H1 (cell line): ENCODE data around the gene FA2H. TPM values are rescaled to one million over a fixed set of nuclear protein-coding genes. Genes with fewer than 3 reads are reported as not detected.

Experiments used
- CTCF ChIA-PET: fragments of 300-600 bp; sonication (Branson Sonifier 250); formaldehyde crosslinking; loops from one replicate; lab custom pipeline; 2021; ENCODE audit not compliant: partially characterized antibody; lab: Charles Lee
- POLR2A ChIA-PET: fragments of 300-600 bp; sonication (Branson Sonifier 250); formaldehyde crosslinking; loops from one replicate; lab custom pipeline; 2021; ENCODE audit warnings: inconsistent platforms; ENCODE audit not compliant: partially characterized antibody; lab: Charles Lee
- DNase-seq, 2 experiments: peaks; one replicate each; pipeline versions ENCODE4 v3.0.0 to v3.0.0-alpha.2; 2010 to 2022; ENCODE audit warnings: low spot score in 2 of 2, low read depth in 1 of 2, mixed read lengths in 1 of 2
- FAIRE-seq: peaks from 2 replicates; lab custom pipeline; 2011; peaks lifted over from hg19 to GRCh38; lab: Jason Lieb, UNC
- H2AFZ ChIP-seq: 2 replicates; pipeline ENCODE4 v1.8.1; 2012; ENCODE audit warnings: low read length, inconsistent platforms
- H2AK5ac ChIP-seq: 2 replicates; pipeline ENCODE4 v1.6.1; 2013; ENCODE audit warnings: low read depth, low read length
- H2BK120ac ChIP-seq: replicated peaks from 2 replicates; pipeline ENCODE3; 2013; ENCODE audit warnings: low read depth, low read length, inconsistent platforms
- H2BK12ac ChIP-seq: 2 replicates; pipeline ENCODE4 v1.6.1; 2013; ENCODE audit warnings: low read depth, low read length
- H2BK15ac ChIP-seq: 2 replicates; pipeline ENCODE4 v1.6.1; 2013; ENCODE audit warnings: low read length
- H2BK20ac ChIP-seq: 2 replicates; pipeline ENCODE4 v1.6.1; 2013; ENCODE audit warnings: low read length
- H2BK5ac ChIP-seq: 2 replicates; pipeline ENCODE4 v1.6.1; 2013; ENCODE audit warnings: low read depth, low read length
- H3K14ac ChIP-seq: 2 replicates; pipeline ENCODE4 v1.6.1; 2013; ENCODE audit warnings: inconsistent platforms; ENCODE audit not compliant: insufficient read length
- H3K18ac ChIP-seq: 2 replicates; pipeline ENCODE4 v1.6.1; 2013; ENCODE audit warnings: low read length; ENCODE audit errors: extremely low read depth
- H3K23ac ChIP-seq: 2 replicates; pipeline ENCODE4 v1.6.1; 2013; ENCODE audit warnings: inconsistent platforms; ENCODE audit not compliant: insufficient read length
- H3K23me2 ChIP-seq: 2 replicates; pipeline ENCODE4 v1.6.1; 2013; ENCODE audit warnings: low read depth, low read length
- H3K27ac ChIP-seq: 2 replicates; pipeline ENCODE4 v1.6.1; 2011; ENCODE audit warnings: low read depth, low read length, inconsistent platforms
- H3K27me3 ChIP-seq, 4 experiments: replicated peaks in 1 of 4; 1 replicate in 1 of 4; 2 replicates in 3 of 4; pipeline versions ENCODE4 v1.6.1 to v1.8.1; 2011 to 2013; ENCODE audit warnings: low read length in 3 of 4, mild to moderate bottlenecking in 3 of 4, inconsistent platforms in 2 of 4, mixed read lengths in 2 of 4, moderate library complexity in 1 of 4; ENCODE audit not compliant: control insufficient read depth in 3 of 4, insufficient read depth in 3 of 4; ENCODE audit errors: extremely low read depth in 1 of 4
- H3K36me3 ChIP-seq, 4 experiments: 2 replicates each; pipeline versions ENCODE4 v1.6.1 to v1.8.1; 2011 to 2013; ENCODE audit warnings: mild to moderate bottlenecking in 4 of 4, low read length in 3 of 4, moderate library complexity in 2 of 4, control low read depth in 1 of 4, inconsistent platforms in 1 of 4; ENCODE audit not compliant: insufficient read depth in 4 of 4, control insufficient read depth in 2 of 4
- H3K4ac ChIP-seq: replicated peaks from 2 replicates; pipeline ENCODE3; 2013; ENCODE audit warnings: low read length, low read depth, mixed read lengths, inconsistent platforms; ENCODE audit not compliant: insufficient read length
- H3K4me1 ChIP-seq, 4 experiments: replicated peaks in 1 of 4; 1 replicate in 1 of 4; 2 replicates in 3 of 4; pipeline versions ENCODE4 v1.6.1 to v1.8.1; 2011 to 2013; ENCODE audit warnings: low read length in 3 of 4, inconsistent platforms in 2 of 4, mixed read lengths in 1 of 4; ENCODE audit not compliant: insufficient read depth in 4 of 4, control insufficient read depth in 3 of 4
- H3K4me2 ChIP-seq, 2 experiments: 2 replicates each; pipeline versions ENCODE4 v1.6.1 to v1.8.1; 2011 to 2013; ENCODE audit warnings: low read depth in 2 of 2, low read length in 2 of 2, control low read depth in 1 of 2, inconsistent platforms in 1 of 2, mild to moderate bottlenecking in 1 of 2; ENCODE audit not compliant: insufficient read depth in 1 of 2
- H3K4me3 ChIP-seq, 4 experiments: fragments of 200-600, 300-600 bp in 1 of 4; sonication (generic), shearing (Covaris generic), sonication (Bioruptor Twin) in 1 of 4; 2 replicates each; pipeline versions ENCODE4 v1.5.1 to v1.8.1; 2011 to 2016; ENCODE audit warnings: low read length in 4 of 4, low read depth in 3 of 4, control low read depth in 2 of 4, inconsistent platforms in 2 of 4, mild to moderate bottlenecking in 2 of 4, mixed read lengths in 1 of 4, moderate library complexity in 1 of 4; ENCODE audit not compliant: insufficient read depth in 2 of 4; ENCODE audit errors: extremely low read depth in 1 of 4
- H3K56ac ChIP-seq: replicated peaks from 2 replicates; pipeline ENCODE3; 2013; ENCODE audit warnings: low read depth, mild to moderate bottlenecking, mixed read lengths, low read length, inconsistent platforms; ENCODE audit not compliant: insufficient read length
- H3K79me1 ChIP-seq: 2 replicates; pipeline ENCODE4 v1.6.1; 2013; ENCODE audit warnings: low read depth, low read length, control low read depth
- H3K79me2 ChIP-seq, 2 experiments: 2 replicates each; pipeline versions ENCODE4 v1.6.1 to v1.8.1; 2012 to 2013; ENCODE audit warnings: low read length in 2 of 2, mild to moderate bottlenecking in 2 of 2, inconsistent platforms in 1 of 2; ENCODE audit not compliant: insufficient read depth in 2 of 2, control insufficient read depth in 1 of 2
- H3K9ac ChIP-seq, 4 experiments: replicated peaks in 1 of 4; 1 replicate in 1 of 4; 2 replicates in 3 of 4; pipeline versions ENCODE4 v1.6.1 to v1.8.1; 2011 to 2013; ENCODE audit warnings: low read depth in 3 of 4, low read length in 3 of 4, control low read depth in 2 of 4, mild to moderate bottlenecking in 2 of 4, moderate library complexity in 2 of 4, inconsistent platforms in 1 of 4; ENCODE audit errors: extremely low read depth in 1 of 4
- H3K9me3 ChIP-seq, 2 experiments: 2 replicates each; pipeline versions ENCODE4 v1.6.1 to v1.8.1; 2012 to 2013; ENCODE audit warnings: mild to moderate bottlenecking in 2 of 2, moderate library complexity in 2 of 2, control low read depth in 1 of 2, inconsistent platforms in 1 of 2, low read depth in 1 of 2, low read length in 1 of 2, mixed read lengths in 1 of 2; ENCODE audit not compliant: insufficient read depth in 2 of 2
- H4K20me1 ChIP-seq, 2 experiments: replicated peaks in 1 of 2; 2 replicates each; pipeline versions ENCODE3 to v1.8.1; 2011 to 2013; ENCODE audit warnings: inconsistent platforms in 2 of 2, low read length in 2 of 2, mild to moderate bottlenecking in 1 of 2; ENCODE audit not compliant: insufficient read depth in 2 of 2, control insufficient read depth in 1 of 2
- H4K5ac ChIP-seq: 2 replicates; pipeline ENCODE4 v1.6.1; 2013; ENCODE audit warnings: low read length, low read depth, mixed read lengths, inconsistent platforms; ENCODE audit not compliant: insufficient read length
- H4K8ac ChIP-seq: 2 replicates; pipeline ENCODE4 v1.8.0; 2013; ENCODE audit warnings: mild to moderate bottlenecking, moderate library complexity, low read length, inconsistent platforms; ENCODE audit not compliant: insufficient read depth; ENCODE audit errors: extremely low read depth
- H4K91ac ChIP-seq: replicated peaks from 2 replicates; pipeline ENCODE3; 2013; ENCODE audit warnings: low read length, mixed read lengths, inconsistent platforms; ENCODE audit not compliant: insufficient read length
- ASH2L ChIP-seq: fragments of 200-600, 300-600 bp; sonication (generic); IDR thresholded peaks from one replicate; pipeline ENCODE4 v1.7.1; 2017; ENCODE audit warnings: low read length
- BCL11A ChIP-seq, 2 experiments: IDR thresholded peaks; one replicate each; pipeline ENCODE4 v1.6.1; 2011; ENCODE audit warnings: low read depth in 2 of 2, low read length in 2 of 2, mild to moderate bottlenecking in 2 of 2
- CHD2 ChIP-seq: IDR thresholded peaks from 2 replicates; pipeline ENCODE4 v1.6.1; 2012; ENCODE audit warnings: low read length, improper control_type of control experiment
- FOSL1 ChIP-seq: IDR thresholded peaks from 2 replicates; pipeline ENCODE4 v1.6.1; 2011; ENCODE audit warnings: mild to moderate bottlenecking, low read depth, low read length, moderate library complexity; ENCODE audit not compliant: insufficient read depth
- GTF2F1 ChIP-seq: IDR thresholded peaks from 2 replicates; pipeline ENCODE4 v1.6.1; 2012; ENCODE audit warnings: low read depth, low read length, improper control_type of control experiment, borderline replicate concordance
- HDAC6 ChIP-seq: IDR thresholded peaks from one replicate; pipeline ENCODE4 v1.7.1; 2012; ENCODE audit warnings: low read depth, mild to moderate bottlenecking, inconsistent platforms, low read length, moderate library complexity
- KDM4A ChIP-seq: IDR thresholded peaks from one replicate; pipeline ENCODE4 v1.7.1; 2012; ENCODE audit warnings: low read depth, mild to moderate bottlenecking, moderate library complexity, low read length, inconsistent platforms; ENCODE audit not compliant: severe bottlenecking
- MAFK ChIP-seq: IDR thresholded peaks from 2 replicates; pipeline ENCODE4 v1.6.1; 2012; ENCODE audit warnings: low read depth, mild to moderate bottlenecking, improper control_type of control experiment, low read length
- NRF1 ChIP-seq: IDR thresholded peaks from 2 replicates; pipeline ENCODE4 v1.6.1; 2011; ENCODE audit warnings: mild to moderate bottlenecking, low read depth, low read length, improper control_type of control experiment
- SAP30 ChIP-seq: fragments of 300-600 bp; sonication (generic); IDR thresholded peaks from 2 replicates; pipeline ENCODE4 v1.7.1; 2012; ENCODE audit warnings: low read length, moderate library complexity, mild to moderate bottlenecking, inconsistent platforms; ENCODE audit not compliant: insufficient read depth, insufficient replicate concordance
- SIRT6 ChIP-seq: IDR thresholded peaks from one replicate; pipeline ENCODE4 v1.7.1; 2012; ENCODE audit warnings: low read length, inconsistent platforms
- SP1 ChIP-seq: IDR thresholded peaks from 2 replicates; pipeline ENCODE4 v1.6.1; 2011; ENCODE audit warnings: low read depth, low read length
- SP4 ChIP-seq: IDR thresholded peaks from 2 replicates; pipeline ENCODE4 v1.6.1; 2012; ENCODE audit warnings: low read length, inconsistent platforms
- WGBS, 2 experiments: shearing (Covaris generic) in 1 of 2; methylation state at CpG; one replicate each; pipeline versions ENCODE4 v1.1.6 to v1.1.7; 2013 to 2015; ENCODE audit warnings: low lambda C conversion rate in 2 of 2, mixed read lengths in 2 of 2, inconsistent platforms in 1 of 2, low coverage in 1 of 2, missing lambda C conversion rate in 1 of 2; ENCODE audit not compliant: insufficient replicate concordance in 2 of 2, insufficient coverage in 1 of 2, insufficient read length in 1 of 2; ENCODE audit errors: extremely low coverage in 1 of 2, missing lambda C conversion rate in 1 of 2; 5-methylcytosine and 5-hydroxymethylcytosine counted together
- polyA plus RNA-seq, 7 experiments: library from polyadenylated mRNA; depleted of rRNA in 3 of 7; stranded (reverse) in 5 of 7; unstranded in 2 of 7; fragments of >200 nt in 5 of 7; fragments of 200-250 nt in 2 of 7; gene quantifications; 1 replicate in 5 of 7; 2 replicates in 1 of 7; 4 replicates in 1 of 7; pipeline versions ENCODE4 v1.2.1 to v1.2.3, GENCODE V29; 2011 to 2013; ENCODE audit warnings: missing spikeins in 2 of 7, mixed read lengths in 2 of 7
- total RNA-seq: library from RNA; stranded (reverse); fragmentation: NEBNext Ultra II Directional; extraction: Animal tissue kit (Norgen Biotek cat#: 25700); gene quantifications from 2 replicates; pipeline ENCODE4 v1.2.1, GENCODE V29; 2021
- TF ChIP-seq, protein P1 (sequence below): IDR thresholded peaks from 2 replicates; pipeline ENCODE4 v1.6.1; 2011; ENCODE audit warnings: low read depth, mild to moderate bottlenecking, low read length; ENCODE audit not compliant: insufficient read depth

Gene FA2H
- total and polyA plus RNA-seq, 2 of the 8 experiments (the other 6 are each of a cell fraction or from before 2014, with no cell fraction given), result 2.1 to 2.5 TPM

DNA sequence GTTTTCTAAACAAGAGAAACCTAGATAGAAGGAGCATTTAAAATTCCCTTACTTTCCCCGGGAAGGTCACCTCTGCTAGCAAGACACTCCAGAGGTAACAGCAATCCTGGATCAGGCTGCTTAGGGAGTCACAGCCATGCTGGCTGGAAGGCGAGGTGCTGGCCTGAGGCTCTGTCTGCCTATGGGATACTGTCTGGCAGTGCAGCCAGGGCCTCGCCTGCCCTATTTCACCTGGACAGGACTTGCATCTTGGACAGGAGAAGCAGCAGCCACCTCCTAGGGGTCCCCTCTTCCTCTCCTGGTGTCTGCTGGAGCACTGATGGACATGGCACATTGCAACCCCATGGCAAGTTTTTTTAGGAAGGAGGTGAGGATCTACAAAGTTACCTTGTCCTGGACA is 15.1 kb downstream of the FA2H start:
- H3K4ac ChIP-seq, result no peak overlapping the region
- no peak overlapping the region for H2BK12ac ChIP-seq
- H4K91ac ChIP-seq, result no peak overlapping the region
- H2BK120ac ChIP-seq, result no peak overlapping the region
- no peak overlapping the region for H2BK5ac ChIP-seq
- H3K4me1 ChIP-seq, result peaks cover 0 to 4% (median 0%) of the 10 kb centered on the region in 4 experiments; a peak in 1 of 7 replicates
- no peak overlapping the region for H3K9ac ChIP-seq
- H3K4me2 ChIP-seq, result no peak overlapping the region
- H3K27ac ChIP-seq, result no peak overlapping the region
- H3K79me2 ChIP-seq, result no peaks in the 10 kb centered on the region
- H4K20me1 ChIP-seq, result no peaks in the 10 kb centered on the region
- H2AFZ ChIP-seq, result no peak overlapping the region
- WGBS, 2 experiments, result 87% methylated on average over 3 of the region's 3 CpGs; no CpG with 5 or more reads in 1 of the 2 experiments
- H3K9me3 ChIP-seq, result no peaks in the 10 kb centered on the region
- no peak overlapping the region for H4K5ac ChIP-seq
- H3K4me3 ChIP-seq, result no peak overlapping the region
- no peak overlapping the region for H2BK15ac ChIP-seq
- no peak overlapping the region for H2BK20ac ChIP-seq
- no peak overlapping the region for H3K56ac ChIP-seq
- DNase-seq, result no peak
- H2AK5ac ChIP-seq, result no peak overlapping the region
- no peaks in the 10 kb centered on the region for H3K79me1 ChIP-seq
- no peak for TF ChIP-seq ASH2L
- no peak for TF ChIP-seq SAP30
- no peak for TF ChIP-seq GTF2F1
- no peak for TF ChIP-seq SP4
- no peak for TF ChIP-seq KDM4A
- TF ChIP-seq NRF1, result no peak
- TF ChIP-seq CHD2, result no peak
- TF ChIP-seq, protein P1, sequence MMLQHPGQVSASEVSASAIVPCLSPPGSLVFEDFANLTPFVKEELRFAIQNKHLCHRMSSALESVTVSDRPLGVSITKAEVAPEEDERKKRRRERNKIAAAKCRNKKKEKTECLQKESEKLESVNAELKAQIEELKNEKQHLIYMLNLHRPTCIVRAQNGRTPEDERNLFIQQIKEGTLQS, result no peak
- TF ChIP-seq FOSL1, result no peak
- no peak for TF ChIP-seq MAFK
- no peak for TF ChIP-seq HDAC6
- no peak for TF ChIP-seq SP1
- TF ChIP-seq SIRT6, result no peak
- no peak for TF ChIP-seq BCL11A (IDR thresholded peaks at IDR 0.05; ENCODE audit: low read depth in 2 of 2, low read length in 2 of 2)
- H3K18ac ChIP-seq, result no peak overlapping the region
- ChIA-PET POLR2A (no interaction called here), CTCF (interaction anchor here (1.1 kb wide), 1 partner anchor 33 kb away, joined by 4 read pairs; no protein-coding TSS in a partner anchor)
- no peaks in the 10 kb centered on the region for H3K23me2 ChIP-seq
- H4K8ac ChIP-seq, result no peak overlapping the region
- H3K23ac ChIP-seq, result no peak overlapping the region
- no peaks in the 10 kb centered on the region for H3K27me3 ChIP-seq
- no peak for FAIRE-seq
- no peak overlapping the region for H3K14ac ChIP-seq
- no peaks in the 10 kb centered on the region for H3K36me3 ChIP-seq
